ENCODE measurements around the gene NFIB. TPM values are rescaled to one million over a fixed set of nuclear protein-coding genes. Genes with fewer than 3 reads are reported as not detected.

NFIB gene
- total RNA-seq, 1 experiment from 2014 or later = 18.6 TPM

GRCh38 chr9:14294659-14295058, 19.3 kb downstream of the NFIB start:
- H3K4me1 ChIP-seq (ENCODE audit: insufficient read depth, low read length) = no peaks in the 10 kb centered on the region
- ATAC-seq = no peak
- BruUV-seq (replicated peaks) = no TSS peak
- H3K27me3 ChIP-seq (ENCODE audit: low read length) = no peaks in the 10 kb centered on the region
- H3K79me2 ChIP-seq (ENCODE audit: low read length) = peaks cover 96% of the 10 kb centered on the region
- H3K9me3 ChIP-seq (ENCODE audit: low read length) = no peaks in the 10 kb centered on the region
- TF ChIP-seq CTCF (conservative IDR thresholded peaks at IDR 0.05; ENCODE audit: low read depth, low read length) (no peak), EZH2 (IDR thresholded peaks at IDR 0.05; ENCODE audit: low read length, unreplicated experiment) (no peak), EZH2phosphoT487 (IDR thresholded peaks at IDR 0.05; ENCODE audit: borderline replicate concordance, low read length) (no peak)
- no peak overlapping the region for H3K27ac ChIP-seq (ENCODE audit: low read length)
- no peaks in the 10 kb centered on the region for H4K20me1 ChIP-seq (ENCODE audit: low read length)
- intact Hi-C loops (cut with micrococcal nuclease) = no loop called here
- H3K4me3 ChIP-seq (ENCODE audit: low read length) = no peak overlapping the region
- no peak overlapping the region for H3K4me2 ChIP-seq (ENCODE audit: low read length)
- CTCF ChIA-PET = no interaction called here
- H3K9me2 ChIP-seq (replicated peaks; ENCODE audit: low read length) = no peaks in the 10 kb centered on the region
- H2AFZ ChIP-seq (ENCODE audit: low read length) = no peak overlapping the region
- H3K9ac ChIP-seq (ENCODE audit: low read length) = no peak overlapping the region
- POLR2A ChIA-PET (ENCODE audit: unreplicated experiment) = no interaction called here
- no peak for DNase-seq
- no peaks in the 10 kb centered on the region for H3F3A ChIP-seq (ENCODE audit: low read length, unreplicated experiment)
- H3K36me3 ChIP-seq (ENCODE audit: low read depth, low read length) = no peaks in the 10 kb centered on the region

- Histone ChIP-seq H3K4me1 (ENCODE audit: insufficient read depth, low read length) (no peaks in the 10 kb centered on the region), H3K4me3 (ENCODE audit: low read length) (no peak overlapping the region), H3K27ac (ENCODE audit: low read length) (no peak overlapping the region), H3K79me2 (ENCODE audit: low read length) (peaks cover 94% of the 10 kb centered on the region), H3K9me3 (ENCODE audit: low read length) (no peaks in the 10 kb centered on the region), H3K9ac (ENCODE audit: low read length) (no peak overlapping the region), H3K9me2 (replicated peaks; ENCODE audit: low read length) (no peaks in the 10 kb centered on the region), H3K27me3 (ENCODE audit: low read length) (no peaks in the 10 kb centered on the region), H3K4me2 (ENCODE audit: low read length) (no peak overlapping the region), H4K20me1 (ENCODE audit: low read length) (no peaks in the 10 kb centered on the region), H3F3A (ENCODE audit: low read length, unreplicated experiment) (no peaks in the 10 kb centered on the region), H2AFZ (ENCODE audit: low read length) (no peak overlapping the region), H3K36me3 (ENCODE audit: low read depth, low read length) (no peaks in the 10 kb centered on the region)
- intact Hi-C loops (cut with micrococcal nuclease) = no loop called here
- no peak for ATAC-seq
- BruUV-seq (replicated peaks) = no TSS peak
- ChIA-PET CTCF (no interaction called here), POLR2A (ENCODE audit: unreplicated experiment) (no interaction called here)
- TF ChIP-seq CTCF (conservative IDR thresholded peaks at IDR 0.05; ENCODE audit: low read depth, low read length) (no peak), EZH2 (IDR thresholded peaks at IDR 0.05; ENCODE audit: low read length, unreplicated experiment) (no peak), EZH2phosphoT487 (IDR thresholded peaks at IDR 0.05; ENCODE audit: borderline replicate concordance, low read length) (no peak)
- no peak for DNase-seq
Measured at GRCh38 chr9:14293801-14294200, 20.1 kb downstream of the NFIB start.

- H3K36me3 ChIP-seq (ENCODE audit: low read depth, low read length) = no peaks in the 10 kb centered on the region
- H3K27me3 ChIP-seq (ENCODE audit: low read length) = no peaks in the 10 kb centered on the region
- intact Hi-C loops (cut with micrococcal nuclease) = no loop called here
- no peak overlapping the region for H3K27ac ChIP-seq (ENCODE audit: low read length)
- no peak overlapping the region for H2AFZ ChIP-seq (ENCODE audit: low read length)
- no peaks in the 10 kb centered on the region for H3K9me2 ChIP-seq (replicated peaks; ENCODE audit: low read length)
- no TSS peak for BruUV-seq (replicated peaks)
- no peaks in the 10 kb centered on the region for H3K4me1 ChIP-seq (ENCODE audit: insufficient read depth, low read length)
- H3K4me3 ChIP-seq (ENCODE audit: low read length) = no peak overlapping the region
- H3K4me2 ChIP-seq (ENCODE audit: low read length) = no peak overlapping the region
- TF ChIP-seq EZH2 (IDR thresholded peaks at IDR 0.05; ENCODE audit: low read length, unreplicated experiment) (no peak), CTCF (conservative IDR thresholded peaks at IDR 0.05; ENCODE audit: low read depth, low read length) (no peak), EZH2phosphoT487 (IDR thresholded peaks at IDR 0.05; ENCODE audit: borderline replicate concordance, low read length) (no peak)
- peaks cover 84% of the 10 kb centered on the region for H3K79me2 ChIP-seq (ENCODE audit: low read length)
- no peaks in the 10 kb centered on the region for H4K20me1 ChIP-seq (ENCODE audit: low read length)
- no peak for ATAC-seq
- H3F3A ChIP-seq (ENCODE audit: low read length, unreplicated experiment) = no peaks in the 10 kb centered on the region
- H3K9me3 ChIP-seq (ENCODE audit: low read length) = no peaks in the 10 kb centered on the region
- POLR2A ChIA-PET (ENCODE audit: unreplicated experiment) = no interaction called here
- no peak for DNase-seq
- CTCF ChIA-PET = no interaction called here
- no peak overlapping the region for H3K9ac ChIP-seq (ENCODE audit: low read length)
Measured at GRCh38 chr9:14292181-14292739, 21.7 kb downstream of the NFIB start.

Measured in PC-3 (cell line).